Nucleus accumbens (tissue), 56 donors: Measurements from ENCODE around the gene CCDC82.
A peak's percentile ranks its signal among the peaks of the same experiment; 100 is the strongest.

Source experiments
- DNase-seq, 56 donors: peaks; one replicate each; lab custom pipeline; 2025; lab: John Stamatoyannopoulos, UW

Gene CCDC82

DNA sequence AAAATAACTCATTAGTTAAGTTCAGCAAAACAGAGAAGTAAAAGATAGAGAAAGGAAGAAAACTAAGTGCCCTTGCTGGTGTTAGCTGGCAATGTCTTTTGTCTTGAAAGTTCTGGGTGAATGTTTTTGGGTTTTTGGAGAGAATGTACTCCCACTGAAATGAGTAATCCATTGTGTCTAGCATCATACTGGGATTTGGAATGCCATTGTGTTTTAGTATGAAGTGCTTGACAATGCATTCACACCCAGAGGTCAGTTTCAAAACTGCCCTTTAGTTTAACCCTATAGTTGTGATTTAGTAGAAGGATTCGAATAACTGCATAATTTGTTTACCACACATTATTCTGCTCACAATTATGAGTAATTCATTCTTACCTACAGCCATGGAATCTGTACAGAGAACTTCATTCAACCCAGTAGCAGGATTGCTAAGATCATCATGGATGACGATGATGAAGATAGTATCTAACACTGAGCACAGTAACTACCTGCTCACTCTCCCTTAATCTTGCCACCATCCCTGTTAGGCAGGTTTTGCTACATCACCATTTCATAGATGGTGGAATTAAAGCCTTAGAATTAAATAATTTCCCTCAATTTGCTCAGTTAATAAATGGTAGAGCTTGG, 80.6 kb downstream of the CCDC82 start:
- no peak for DNase-seq

DNA sequence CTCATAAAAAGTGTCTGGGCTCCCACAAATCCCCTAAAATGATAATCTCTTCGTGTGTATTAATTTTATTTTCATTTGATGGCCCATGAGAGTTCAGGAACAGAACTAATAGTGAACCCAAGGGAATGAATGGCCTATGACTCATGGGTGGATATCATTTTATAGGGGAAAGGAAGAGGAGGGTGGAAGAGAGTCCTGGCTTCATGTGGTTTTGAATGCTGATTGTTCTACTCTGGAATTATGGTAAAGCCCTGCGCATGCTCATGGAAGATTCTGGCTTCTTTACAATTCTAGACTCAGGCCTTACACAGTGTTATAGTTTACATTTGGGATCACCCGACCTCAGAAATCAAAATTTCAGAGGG, 82.0 kb downstream of the CCDC82 start:
- no peak for DNase-seq

DNA sequence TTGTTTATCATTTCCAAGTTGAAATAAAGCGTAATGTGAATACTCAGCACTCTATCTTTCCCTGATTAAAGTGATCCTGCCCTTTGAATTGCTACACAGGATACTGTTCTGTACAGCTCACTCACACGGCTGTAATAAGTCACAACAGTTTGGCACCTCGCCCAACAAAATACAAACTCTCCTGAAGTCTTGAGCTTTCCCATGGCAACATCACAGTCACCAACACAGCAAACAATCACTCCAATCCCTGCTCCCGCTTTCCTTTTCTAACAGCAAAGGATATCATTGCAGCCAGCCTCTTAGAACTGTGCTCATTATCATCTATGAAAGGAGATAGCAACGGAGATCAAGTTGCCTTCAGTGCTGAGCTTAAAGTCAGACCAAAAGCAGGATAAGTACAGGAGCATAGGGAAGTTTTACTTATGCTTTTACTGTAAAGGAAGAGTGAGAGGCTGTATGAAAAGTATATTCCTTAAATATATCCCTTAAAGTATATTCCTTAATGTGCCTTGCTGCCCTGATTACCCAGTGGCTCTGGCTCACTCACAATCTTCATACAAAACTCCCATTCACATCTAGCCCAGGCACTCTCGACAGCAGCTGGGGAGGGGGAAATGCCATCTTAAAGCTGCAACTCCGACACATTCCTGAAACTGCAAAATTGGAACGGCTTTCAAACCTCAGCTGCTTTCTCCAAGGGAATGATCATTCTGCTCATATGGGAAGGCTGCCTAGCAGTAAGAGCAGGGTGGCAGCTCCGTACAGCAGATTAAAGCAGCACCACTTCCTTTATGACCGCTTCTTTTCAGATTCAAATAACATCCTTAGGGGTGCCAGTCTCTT, 82.6 kb downstream of the CCDC82 start:
- peak in 28 of 56 donors; percentile 1 to 51 (median 24) for DNase-seq

DNA sequence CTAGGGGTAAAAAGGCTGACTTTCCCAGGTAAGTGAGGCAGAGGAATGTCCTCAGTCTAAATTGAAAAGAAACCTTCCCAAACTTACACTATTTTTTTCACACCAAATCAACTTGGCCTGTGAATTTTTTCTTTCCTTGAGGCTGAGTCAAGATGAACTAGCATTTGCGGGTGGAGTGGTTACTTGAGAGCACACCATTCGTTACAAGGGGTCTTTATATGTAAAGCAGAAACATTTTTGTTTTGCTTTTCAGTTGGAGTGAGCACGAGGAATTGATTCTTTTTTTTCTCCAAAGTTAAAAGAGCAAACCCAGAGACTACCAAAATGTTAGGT, 83.1 kb downstream of the CCDC82 start:
- no peak for DNase-seq

DNA sequence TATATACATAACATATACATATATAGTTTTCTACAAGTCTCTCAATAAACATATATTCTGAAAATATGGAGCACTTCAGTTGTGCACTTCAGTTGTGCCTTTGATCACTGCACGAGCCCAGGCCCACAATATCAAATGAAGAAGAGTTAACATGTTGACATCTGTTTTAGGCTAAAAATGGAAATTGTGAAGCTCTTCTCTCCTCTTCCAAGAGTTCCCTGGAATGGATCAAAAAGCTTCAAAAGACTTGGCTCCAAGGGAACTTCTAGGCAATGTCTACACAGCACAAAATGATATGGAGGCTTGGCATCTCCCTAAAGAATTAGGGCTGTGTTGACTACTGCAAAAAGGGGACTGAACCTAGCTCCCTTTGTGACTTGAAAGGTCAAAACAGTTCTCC, 83.6 kb downstream of the CCDC82 start:
- no peak for DNase-seq

DNA sequence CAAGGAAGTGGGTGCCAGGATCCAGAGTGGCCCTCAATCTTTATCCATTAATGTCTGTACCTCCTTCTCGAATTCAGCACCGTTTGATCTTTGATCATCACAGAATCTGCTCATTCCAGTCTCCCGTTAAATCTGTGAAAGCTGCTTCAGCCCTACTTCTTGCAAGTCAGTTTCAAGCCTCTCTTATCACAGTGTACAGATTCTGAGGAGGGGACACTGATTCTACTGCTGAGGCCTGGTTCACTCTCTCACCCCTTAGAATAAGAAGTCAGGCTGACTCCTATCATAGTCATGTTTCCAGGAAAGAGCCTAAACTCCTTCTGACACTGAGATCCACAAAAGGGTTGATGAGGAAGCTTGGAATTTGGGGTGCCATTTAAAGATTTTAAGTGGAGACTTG, 85.7 kb downstream of the CCDC82 start:
- DNase-seq, result no peak

DNA sequence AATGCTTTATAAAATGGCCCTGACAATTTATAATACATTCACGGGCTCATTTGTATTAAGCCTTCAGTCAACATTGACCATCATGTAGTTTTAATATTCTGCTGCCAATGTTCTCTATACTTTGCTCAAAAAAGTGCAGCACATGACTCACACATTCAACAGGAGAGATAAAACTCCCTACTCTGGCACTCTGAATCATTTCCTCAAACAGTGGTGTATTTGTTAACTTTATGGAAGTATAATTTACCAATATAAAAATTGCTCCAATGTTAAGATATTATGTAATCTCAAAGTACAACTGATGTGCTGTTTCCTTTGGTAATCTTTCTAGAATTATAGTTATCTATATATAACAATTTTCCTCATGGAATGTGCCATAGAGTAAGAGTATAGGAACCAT, 86.6 kb downstream of the CCDC82 start:
- no peak for DNase-seq
